ENCODE results near the gene SLC10A7.

- TF ChIP-seq CTCF (IDR thresholded peaks at IDR 0.05; ENCODE audit: low read length), result no peak
- TF ChIP-seq EZH2phosphoT487 (IDR thresholded peaks at IDR 0.05; ENCODE audit: low read length), result no peak
- no peak for TF ChIP-seq EZH2 (optimal IDR thresholded peaks at IDR 0.05; ENCODE audit: low read depth, low read length)
Measured at GRCh38 chr4:146443525-146443924, 78.2 kb downstream of the SLC10A7 start.
